HG03103 (cell line): ENCODE data around the gene CNDP2.
"Not testable (repeated sequence)": the region's sequence is repeated elsewhere in the genome, so short reads cannot be mapped to it uniquely, and the experiment has no call there.

Source experiments
- ATAC-seq: cut with Tn5 transposase; IDR thresholded peaks from one replicate; pipeline ENCODE4 v1.9.1; 2021; ENCODE audit warnings: low read depth; ENCODE audit not compliant: unreplicated experiment

Gene CNDP2

DNA sequence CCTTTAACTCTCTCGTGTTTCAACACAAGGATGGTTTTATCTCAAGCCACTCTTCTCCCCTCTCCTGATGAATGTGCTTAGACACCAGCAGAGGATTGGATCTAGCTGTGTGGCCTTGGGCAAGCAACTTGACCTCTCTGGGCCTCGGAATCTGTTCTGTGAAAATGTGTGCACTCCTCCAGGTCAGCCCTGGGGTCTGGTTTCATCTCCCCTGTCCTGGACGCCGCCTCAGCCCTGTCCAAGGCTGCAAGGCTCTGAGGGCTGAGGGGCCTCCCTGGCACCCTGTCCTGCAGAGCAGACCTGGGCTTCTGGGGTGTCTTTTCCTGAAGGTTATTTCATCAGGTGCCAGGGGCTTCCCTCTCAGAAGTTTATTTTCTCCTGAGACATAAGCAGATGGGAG is 66.6 kb downstream of the CNDP2 start:
- ATAC-seq = no peak

DNA sequence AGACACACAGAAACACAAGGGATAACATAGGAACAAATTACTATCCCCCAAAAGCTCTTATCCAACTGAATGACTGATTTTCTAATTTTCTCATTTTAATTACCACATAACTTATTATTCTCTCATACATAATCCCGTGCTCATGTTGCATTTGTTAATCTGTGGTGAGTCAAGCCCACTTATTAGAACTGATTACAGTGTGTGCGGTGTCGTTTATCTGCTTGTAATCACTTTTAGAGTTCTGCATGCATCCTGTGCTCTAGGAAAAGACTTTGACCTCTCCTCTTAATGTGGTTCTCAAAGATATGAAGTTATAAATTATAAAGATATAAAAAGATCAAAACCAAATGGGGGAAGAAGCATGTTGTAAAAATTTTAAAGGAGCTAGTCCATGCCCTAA is 67.8 kb downstream of the CNDP2 start:
- no peak for ATAC-seq

DNA sequence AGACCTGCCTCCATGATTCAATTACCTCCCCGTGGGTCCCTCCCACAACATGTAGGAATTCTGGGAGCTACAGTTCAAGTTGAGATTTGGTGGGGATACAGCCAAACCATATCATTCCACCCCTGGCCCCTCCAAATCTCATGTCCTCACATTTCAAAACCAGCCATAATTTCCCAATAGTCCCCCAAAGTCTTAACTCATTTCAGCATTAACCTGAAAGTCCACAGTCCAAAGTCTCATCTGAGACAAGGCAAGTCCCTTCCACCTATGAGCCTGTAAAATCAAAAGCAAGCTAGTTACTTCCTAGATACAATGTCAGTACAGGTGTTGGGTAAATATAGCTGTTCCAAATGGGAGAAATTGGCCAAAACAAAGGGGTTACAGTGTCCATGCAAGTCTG is 69.0 kb downstream of the CNDP2 start:
- not testable (repeated sequence) for ATAC-seq

DNA sequence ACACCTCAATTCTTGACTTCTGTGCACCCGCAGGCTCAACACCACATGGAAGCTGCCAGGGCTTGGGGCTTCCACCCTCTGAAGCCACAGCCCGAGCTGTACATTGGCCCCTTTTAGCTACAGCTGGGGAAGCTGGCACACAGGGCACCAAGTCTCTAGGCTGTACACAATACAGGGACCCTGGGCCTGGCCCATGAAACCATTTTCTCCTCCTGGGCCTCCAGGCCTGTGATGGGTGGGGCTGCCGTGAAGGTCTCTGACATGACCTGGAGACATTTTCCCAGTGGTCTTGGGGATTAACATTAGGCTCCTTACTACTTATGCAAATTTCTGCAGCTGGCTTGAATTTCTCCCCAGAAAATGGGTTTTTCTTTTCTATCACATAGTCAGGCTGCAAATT is 69.8 kb downstream of the CNDP2 start:
- not testable (repeated sequence) for ATAC-seq

DNA sequence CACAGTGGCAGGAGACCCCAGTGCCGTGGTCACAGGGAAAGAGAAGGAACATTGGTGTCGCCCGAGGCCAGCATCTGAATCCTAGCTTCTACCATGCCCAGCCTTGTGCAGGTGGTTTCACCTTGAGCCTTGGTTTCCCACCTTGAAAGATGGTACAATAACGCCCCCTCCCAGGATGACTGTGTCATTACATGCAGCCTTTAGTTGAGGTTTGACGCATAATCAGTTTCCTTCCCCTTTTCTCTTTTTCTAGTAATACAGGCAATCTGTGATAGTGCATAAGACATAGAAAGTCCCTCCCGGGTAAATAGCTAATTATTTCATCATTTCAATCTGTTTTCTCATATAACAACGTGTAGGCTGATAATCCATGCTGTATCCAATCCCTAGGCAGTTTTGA is 71.7 kb downstream of the CNDP2 start:
- no peak for ATAC-seq

DNA sequence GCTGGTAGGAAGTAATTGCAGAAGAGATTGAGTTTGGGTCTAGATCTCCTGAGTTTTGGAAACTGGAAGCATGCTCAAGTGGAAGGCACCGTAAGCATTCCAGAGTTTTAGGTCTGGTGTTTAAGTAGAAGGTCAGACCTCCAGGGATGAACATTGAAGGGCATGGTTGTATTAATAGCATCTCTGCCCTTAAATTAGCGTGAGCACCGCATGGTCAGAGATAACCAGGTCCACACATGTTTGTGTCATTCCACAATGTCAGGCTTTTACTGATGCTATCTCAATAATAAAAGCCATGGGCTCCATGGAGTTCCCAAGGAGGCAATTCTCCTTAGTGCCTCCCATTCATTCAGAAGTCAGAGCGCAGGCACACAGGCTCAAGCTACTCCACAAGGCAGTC is 73.2 kb downstream of the CNDP2 start:
- no peak for ATAC-seq

DNA sequence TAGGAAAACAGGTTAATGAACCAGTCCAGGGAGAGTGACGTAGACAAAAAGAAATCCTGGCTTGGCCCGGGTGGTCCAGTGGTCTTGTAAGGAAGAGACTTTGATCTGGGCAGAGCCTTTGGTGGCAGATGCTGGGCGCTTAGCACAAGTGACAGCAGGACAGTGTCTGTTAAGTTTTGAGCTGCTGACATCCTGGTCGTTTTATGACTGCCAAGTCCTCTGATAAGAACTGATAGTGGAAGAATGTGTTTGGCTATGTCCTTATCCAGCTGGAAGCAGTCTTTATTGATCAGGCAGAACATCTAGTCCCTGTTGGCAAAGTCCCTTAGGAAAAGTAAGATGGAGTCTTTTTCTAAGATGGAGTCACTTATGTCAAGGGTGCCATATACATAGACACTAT is 74.1 kb downstream of the CNDP2 start:
- ATAC-seq = no peak

DNA sequence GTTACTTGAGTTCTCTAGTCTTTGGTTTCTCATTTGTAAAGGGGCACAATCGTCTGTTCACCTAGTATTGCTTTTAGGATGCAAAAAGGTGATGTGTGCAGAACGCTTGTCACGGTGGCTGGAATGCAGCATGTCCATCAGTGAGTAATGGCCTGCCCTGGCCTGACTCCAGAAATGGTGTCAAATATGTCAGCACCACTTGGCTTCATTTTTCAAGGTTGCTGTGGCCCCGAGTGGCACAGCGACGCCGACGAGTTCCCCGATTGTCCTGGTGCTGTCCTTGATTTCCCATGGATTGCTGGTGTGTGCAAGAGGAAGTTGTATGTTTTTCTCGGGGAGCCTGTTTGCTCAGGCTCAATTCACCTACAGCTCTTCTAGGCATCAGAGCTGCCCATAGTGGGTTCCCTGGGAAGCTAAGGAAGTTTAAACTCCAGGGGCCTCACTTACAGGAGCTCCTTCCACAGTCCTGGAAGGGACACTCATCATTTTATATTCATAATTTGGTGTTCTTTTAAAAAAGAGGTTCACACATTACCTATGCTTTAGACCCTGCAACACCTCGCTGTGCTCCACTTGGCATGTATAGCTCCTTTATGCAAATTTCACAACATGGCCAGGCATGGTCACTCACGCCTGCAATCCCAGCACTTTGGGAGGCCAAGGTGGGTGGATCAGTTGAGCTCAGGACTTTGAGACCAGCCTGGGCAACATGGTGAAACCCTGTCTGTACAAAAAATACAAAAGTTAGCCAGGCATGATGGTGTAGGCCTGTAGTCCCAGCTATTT is 75.9 kb downstream of the CNDP2 start:
- ATAC-seq = no peak

DNA sequence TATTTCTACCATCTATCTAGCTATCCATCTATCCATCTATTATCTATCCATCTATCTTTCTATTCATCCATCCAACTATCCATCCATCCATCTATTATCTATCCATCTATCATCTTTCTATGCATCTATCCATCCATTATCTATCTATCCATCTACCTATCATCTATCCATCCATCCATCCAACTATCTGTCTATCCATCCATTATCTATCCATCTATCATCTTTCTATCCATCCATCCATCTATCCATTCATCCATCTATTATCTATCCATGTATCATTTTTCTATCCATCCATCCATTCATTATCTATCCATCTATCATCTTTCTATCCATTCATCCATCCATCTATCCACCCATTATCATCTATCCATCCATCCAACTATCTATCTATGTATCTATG is 76.9 kb downstream of the CNDP2 start:
- no peak for ATAC-seq
